ENCODE measurements around the gene AP3B1.

AP3B1 gene

DNA sequence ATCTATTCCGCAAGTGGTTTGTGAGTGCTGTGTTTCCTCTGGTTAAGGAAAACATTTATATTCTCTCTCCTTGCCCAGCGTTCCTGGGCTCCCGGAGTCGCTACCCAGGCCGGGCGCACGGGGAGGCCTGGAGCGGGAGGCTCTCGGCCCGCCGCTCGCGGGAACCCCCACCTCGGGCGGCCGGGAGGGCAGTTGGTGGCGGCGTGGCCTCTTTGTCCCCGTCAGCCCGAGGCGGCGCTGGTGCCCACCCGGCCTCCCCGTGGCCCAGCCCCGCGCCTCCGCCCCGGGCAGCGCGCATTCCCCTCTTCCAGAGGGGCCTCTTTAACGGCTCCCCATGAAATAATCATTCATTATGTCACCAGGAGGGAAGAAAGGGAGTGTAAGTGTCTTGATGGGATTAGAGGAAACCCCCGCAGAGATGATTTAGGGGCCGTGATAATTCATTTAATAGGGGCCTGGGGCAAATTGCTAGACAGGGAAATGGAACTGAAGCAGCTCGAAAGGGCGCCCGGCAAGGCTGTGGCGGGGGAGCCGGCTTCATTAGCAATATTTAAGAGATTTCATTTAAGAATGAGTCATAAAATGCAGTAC is 336.5 kb downstream of the AP3B1 start:
- DNase-seq, result no peak

DNA sequence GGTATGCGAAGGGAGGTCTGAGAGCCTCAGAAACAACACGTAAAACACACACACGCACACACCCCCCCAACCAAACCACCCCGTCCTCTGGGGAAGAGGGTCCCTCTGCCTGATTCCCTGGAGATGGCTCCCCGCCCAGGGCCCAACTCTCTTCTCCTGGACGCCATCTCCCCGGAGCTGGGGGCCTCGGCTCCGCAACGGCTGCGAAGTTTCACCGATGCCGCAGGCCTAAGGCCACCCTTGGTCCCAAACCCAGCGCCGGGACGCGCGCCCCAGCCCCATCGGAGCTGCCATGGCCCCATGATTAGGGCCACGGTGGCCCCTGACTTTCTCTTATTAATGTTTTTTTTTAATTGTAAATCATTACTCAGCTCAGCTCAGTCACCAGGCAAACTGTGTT is 337.0 kb downstream of the AP3B1 start:
- no peak for DNase-seq

DNA sequence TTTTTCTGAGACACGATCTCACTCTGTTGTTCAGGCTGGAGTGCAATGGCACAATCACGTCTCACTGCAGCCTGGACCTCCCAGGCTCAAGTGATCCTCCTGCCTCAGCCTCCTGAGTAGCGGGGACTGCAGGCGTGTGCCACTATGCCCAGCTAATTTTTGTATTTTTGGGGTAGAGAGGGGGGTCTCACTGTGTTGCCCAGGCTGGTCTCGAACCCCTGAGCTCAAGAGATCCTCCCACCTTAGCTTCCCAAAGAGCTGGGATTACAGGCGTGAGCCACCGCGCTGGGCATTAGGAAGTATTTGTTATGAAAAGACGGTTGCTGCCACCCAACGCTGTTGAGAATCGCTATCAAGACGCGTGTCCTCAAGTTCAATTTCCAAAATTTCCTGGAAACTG is 337.4 kb downstream of the AP3B1 start:
- no peak for DNase-seq

DNA sequence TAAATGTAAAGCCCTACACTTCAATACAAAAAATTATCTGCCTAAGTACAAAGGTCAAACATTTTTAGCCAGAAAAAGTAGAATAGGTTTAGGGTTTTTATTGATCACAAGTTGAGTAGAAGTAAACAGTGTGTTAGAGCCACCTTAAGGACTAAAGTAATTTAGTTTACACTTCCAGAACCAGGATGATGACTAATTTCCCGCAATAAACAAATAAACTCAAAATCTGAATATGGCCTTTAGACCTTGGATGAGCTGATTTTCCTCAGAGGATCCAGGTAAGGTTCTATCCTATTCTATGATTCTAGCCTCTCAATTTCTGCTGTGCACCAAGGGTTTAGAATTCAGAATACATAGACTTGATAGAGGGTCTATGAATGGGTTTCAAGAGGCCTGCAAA is 338.9 kb downstream of the AP3B1 start:
- no peak for DNase-seq

DNA sequence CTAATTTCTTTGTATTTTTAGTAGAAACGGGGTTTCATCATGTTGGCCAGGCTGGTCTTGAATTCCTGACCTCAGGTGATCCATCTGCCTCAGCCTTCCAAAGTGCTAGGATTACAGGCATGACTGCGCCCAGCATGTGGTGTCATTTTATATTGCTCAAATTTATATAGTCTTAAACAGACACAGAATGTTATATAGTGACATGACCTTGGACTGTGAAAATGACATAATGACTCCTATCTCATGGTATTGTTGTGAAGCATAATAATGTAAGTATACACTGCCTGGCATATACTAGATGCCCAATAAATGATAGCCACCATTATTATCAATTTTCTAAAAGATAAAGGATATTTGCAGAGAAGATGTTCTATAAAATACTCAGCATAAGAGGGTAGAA is 341.1 kb downstream of the AP3B1 start:
- DNase-seq, result no peak

DNA sequence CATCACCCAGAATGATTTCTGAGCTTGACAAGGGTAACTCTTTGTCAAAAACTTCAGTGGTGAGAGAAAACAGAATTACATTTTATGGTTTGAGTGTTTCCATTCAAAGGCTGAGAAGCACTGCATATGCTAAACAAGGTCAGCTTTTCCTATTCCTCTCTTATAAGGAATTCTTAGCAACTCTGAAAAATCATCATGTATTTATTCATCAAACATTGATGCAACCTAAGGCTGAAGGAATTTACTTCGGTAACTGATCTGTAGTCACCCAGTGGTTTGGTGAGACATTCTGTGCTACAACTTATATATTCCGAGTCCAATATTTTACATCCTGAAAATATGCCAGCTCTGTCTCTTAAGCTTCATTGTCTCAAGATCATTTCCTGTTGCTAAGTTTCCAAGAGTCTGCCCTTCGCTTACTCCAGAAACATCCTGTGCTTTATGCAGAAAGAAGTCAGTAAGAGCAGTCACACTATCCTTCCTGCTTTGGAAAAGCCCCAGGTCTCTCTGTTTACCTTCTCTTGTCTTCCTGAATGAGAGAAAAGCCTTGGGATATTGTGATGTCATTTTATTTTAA is 341.8 kb downstream of the AP3B1 start:
- DNase-seq, result no peak

Data from activated T-cell treated with anti-CD3 and anti-CD28 coated beads, Interleukin-2, amount 50 U/mL, for 48 hours (primary cell).